GM23248 (cell line): ENCODE measurements around the gene MSH5.

Experiments
- EZH2 ChIP-seq: fragments of 200-600 bp; sonication (generic); IDR thresholded peaks from 2 replicates; pipeline ENCODE4 v1.6.1; 2018; ENCODE audit warnings: antibody characterized with exemption, mild to moderate bottlenecking; ENCODE audit not compliant: insufficient read depth, poor library complexity, severe bottlenecking
- EZH2phosphoT487 ChIP-seq: fragments of 200-600 bp; sonication (generic); IDR thresholded peaks from 2 replicates; pipeline ENCODE4 v1.6.1; 2018; ENCODE audit warnings: antibody characterized with exemption, moderate library complexity, mild to moderate bottlenecking, low read depth; ENCODE audit not compliant: insufficient read depth

GRCh38 chr6:31705931-31706330, 33.9 kb upstream of the MSH5 start:
- TF ChIP-seq EZH2phosphoT487 = no peak
- no peak for TF ChIP-seq EZH2
